Measurements from ENCODE around the gene CERS6. TPM values are rescaled to one million over a fixed set of nuclear protein-coding genes. Genes with fewer than 3 reads are reported as not detected.

CERS6 gene
- total and polyA plus RNA-seq, 2 experiments from 2014 or later: 7.4 to 35.0 TPM

- TF ChIP-seq, protein P1, sequence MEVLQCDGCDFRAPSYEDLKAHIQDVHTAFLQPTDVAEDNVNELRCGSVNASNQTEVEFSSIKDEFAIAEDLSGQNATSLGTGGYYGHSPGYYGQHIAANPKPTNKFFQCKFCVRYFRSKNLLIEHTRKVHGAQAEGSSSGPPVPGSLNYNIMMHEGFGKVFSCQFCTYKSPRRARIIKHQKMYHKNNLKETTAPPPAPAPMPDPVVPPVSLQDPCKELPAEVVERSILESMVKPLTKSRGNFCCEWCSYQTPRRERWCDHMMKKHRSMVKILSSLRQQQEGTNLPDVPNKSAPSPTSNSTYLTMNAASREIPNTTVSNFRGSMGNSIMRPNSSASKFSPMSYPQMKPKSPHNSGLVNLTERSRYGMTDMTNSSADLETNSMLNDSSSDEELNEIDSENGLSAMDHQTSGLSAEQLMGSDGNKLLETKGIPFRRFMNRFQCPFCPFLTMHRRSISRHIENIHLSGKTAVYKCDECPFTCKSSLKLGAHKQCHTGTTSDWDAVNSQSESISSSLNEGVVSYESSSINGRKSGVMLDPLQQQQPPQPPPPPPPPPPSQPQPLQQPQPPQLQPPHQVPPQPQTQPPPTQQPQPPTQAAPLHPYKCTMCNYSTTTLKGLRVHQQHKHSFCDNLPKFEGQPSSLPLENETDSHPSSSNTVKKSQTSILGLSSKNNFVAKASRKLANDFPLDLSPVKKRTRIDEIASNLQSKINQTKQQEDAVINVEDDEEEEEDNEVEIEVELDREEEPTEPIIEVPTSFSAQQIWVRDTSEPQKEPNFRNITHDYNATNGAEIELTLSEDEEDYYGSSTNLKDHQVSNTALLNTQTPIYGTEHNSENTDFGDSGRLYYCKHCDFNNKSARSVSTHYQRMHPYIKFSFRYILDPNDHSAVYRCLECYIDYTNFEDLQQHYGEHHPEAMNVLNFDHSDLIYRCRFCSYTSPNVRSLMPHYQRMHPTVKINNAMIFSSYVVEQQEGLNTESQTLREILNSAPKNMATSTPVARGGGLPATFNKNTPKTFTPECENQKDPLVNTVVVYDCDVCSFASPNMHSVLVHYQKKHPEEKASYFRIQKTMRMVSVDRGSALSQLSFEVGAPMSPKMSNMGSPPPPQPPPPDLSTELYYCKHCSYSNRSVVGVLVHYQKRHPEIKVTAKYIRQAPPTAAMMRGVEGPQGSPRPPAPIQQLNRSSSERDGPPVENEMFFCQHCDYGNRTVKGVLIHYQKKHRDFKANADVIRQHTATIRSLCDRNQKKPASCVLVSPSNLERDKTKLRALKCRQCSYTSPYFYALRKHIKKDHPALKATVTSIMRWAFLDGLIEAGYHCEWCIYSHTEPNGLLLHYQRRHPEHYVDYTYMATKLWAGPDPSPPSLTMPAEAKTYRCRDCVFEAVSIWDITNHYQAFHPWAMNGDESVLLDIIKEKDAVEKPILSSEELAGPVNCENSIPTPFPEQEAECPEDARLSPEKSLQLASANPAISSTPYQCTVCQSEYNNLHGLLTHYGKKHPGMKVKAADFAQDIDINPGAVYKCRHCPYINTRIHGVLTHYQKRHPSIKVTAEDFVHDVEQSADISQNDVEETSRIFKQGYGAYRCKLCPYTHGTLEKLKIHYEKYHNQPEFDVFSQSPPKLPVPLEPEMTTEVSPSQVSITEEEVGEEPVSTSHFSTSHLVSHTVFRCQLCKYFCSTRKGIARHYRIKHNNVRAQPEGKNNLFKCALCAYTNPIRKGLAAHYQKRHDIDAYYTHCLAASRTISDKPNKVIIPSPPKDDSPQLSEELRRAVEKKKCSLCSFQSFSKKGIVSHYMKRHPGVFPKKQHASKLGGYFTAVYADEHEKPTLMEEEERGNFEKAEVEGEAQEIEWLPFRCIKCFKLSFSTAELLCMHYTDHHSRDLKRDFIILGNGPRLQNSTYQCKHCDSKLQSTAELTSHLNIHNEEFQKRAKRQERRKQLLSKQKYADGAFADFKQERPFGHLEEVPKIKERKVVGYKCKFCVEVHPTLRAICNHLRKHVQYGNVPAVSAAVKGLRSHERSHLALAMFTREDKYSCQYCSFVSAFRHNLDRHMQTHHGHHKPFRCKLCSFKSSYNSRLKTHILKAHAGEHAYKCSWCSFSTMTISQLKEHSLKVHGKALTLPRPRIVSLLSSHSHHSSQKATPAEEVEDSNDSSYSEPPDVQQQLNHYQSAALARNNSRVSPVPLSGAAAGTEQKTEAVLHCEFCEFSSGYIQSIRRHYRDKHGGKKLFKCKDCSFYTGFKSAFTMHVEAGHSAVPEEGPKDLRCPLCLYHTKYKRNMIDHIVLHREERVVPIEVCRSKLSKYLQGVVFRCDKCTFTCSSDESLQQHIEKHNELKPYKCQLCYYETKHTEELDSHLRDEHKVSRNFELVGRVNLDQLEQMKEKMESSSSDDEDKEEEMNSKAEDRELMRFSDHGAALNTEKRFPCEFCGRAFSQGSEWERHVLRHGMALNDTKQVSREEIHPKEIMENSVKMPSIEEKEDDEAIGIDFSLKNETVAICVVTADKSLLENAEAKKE (CRISPR knock-in tag; IDR thresholded peaks at IDR 0.05): no peak
- TF ChIP-seq CTCF (conservative IDR thresholded peaks at IDR 0.05; ENCODE audit: low read depth in 2 of 2) (no peak), ZNF331 (CRISPR knock-in tag; IDR thresholded peaks at IDR 0.05; ENCODE audit: low read depth) (no peak)
These were observed 156.6 kb downstream of the CERS6 start (continued) for GRCh38 chr2:168612719-168613118.

DNA sequence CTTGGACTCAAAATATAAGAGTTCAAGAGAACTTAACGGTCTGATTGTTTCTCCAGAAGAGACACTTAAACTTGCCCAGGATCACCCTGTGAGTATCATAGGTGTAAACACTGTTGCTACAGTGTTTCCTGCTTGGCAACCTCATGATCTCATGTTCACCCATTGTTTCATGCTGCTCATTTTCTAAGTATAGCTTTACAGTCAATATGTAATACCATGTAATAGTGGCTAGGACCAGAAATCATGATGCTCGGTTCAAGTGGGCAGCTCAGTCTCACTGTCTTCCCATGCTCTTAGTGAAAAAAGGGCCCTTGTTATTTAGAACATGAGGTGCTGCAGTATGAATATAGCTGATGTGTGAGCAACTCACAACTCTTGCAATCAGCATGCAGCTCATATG, 157.5 kb downstream of the CERS6 start:
- no peaks in the 10 kb centered on the region for H3K36me3 ChIP-seq (ENCODE audit: insufficient read depth)
- H3K4me3 ChIP-seq: no peak overlapping the region
- no peaks in the 10 kb centered on the region for H4K20me1 ChIP-seq (replicated peaks; ENCODE audit: insufficient read depth)
- no peak overlapping the region for H3K4me2 ChIP-seq
- 0 out of 2 replicates have a peak, but pooled peaks cover 4% of the 10 kb centered on the region for H3K9me2 ChIP-seq (ENCODE audit: insufficient read depth)
- H3K4me1 Mint-ChIP-seq: no peaks in the 10 kb centered on the region
- no peak for TF ChIP-seq CTCF (conservative IDR thresholded peaks at IDR 0.05; ENCODE audit: low read depth in 2 of 2)
- no peak for TF ChIP-seq EZH2phosphoT487 (IDR thresholded peaks at IDR 0.05; ENCODE audit: unreplicated experiment)
- no peak for TF ChIP-seq POLR2AphosphoS5 (IDR thresholded peaks at IDR 0.05; ENCODE audit: low read depth)
- no peak for TF ChIP-seq REST (IDR thresholded peaks at IDR 0.05; ENCODE audit: unreplicated experiment)
- H2AFZ ChIP-seq: no peak overlapping the region
- H3K36me3 Mint-ChIP-seq (ENCODE audit: low read depth): peaks cover 32% of the 10 kb centered on the region
- ATAC-seq (no peak), DNase-seq (ENCODE audit: low spot score) (no peak)
- 0 out of 2 replicates have a peak, but pooled peaks cover 2% of the 10 kb centered on the region for H3K79me2 ChIP-seq (replicated peaks; ENCODE audit: insufficient read depth)
- no peaks in the 10 kb centered on the region for H3K27me3 ChIP-seq (ENCODE audit: insufficient read depth)
- H3K27ac ChIP-seq (ENCODE audit: low read depth): no peak overlapping the region
- peaks cover 5% of the 10 kb centered on the region for H3K27me3 Mint-ChIP-seq (ENCODE audit: insufficient read depth, low read depth, poor library complexity)
- peaks cover 18% of the 10 kb centered on the region; the same call in 2 of the 3 replicates for H3K9me3 Mint-ChIP-seq
- no peak overlapping the region for H3K4me3 Mint-ChIP-seq
- no peaks in the 10 kb centered on the region for H3K4me1 ChIP-seq (ENCODE audit: insufficient read depth)
- H3F3A ChIP-seq (replicated peaks; ENCODE audit: low read depth): no peaks in the 10 kb centered on the region
- H3K27ac Mint-ChIP-seq: no peak overlapping the region
